DMS53 (cell line): ENCODE measurements around the gene KIAA1614.
"Not testable (repeated sequence)": the region's sequence is repeated elsewhere in the genome, so short reads cannot be mapped to it uniquely, and the experiment has no call there.

Experiments used
- DNase-seq: peaks from one replicate; lab custom pipeline; 2025; lab: John Stamatoyannopoulos, UW

Gene KIAA1614

GRCh38 chr1:180945151-180945550 is 32.5 kb downstream of the KIAA1614 start:
- no peak for DNase-seq

GRCh38 chr1:180945551-180945950 is 32.9 kb downstream of the KIAA1614 start:
- no peak for DNase-seq

DNA sequence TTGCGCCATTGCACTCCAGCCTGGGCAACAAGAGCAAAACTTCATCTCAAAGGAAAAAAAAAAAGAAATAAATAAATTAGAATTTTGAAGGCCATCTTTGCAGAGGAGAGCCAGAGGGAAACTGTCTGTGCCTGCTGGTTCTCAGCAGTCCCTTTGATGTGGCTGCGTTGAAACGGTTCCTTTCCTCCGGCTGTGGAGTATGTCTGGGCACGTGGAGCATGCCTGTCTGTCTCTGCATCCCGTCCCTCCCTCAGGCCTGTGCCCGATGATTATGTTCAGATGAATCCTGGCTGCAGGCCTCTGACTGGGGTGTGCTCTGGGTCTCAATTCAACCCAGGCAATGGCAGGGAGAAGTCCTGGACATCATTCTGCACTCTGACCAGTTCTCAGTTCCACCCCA is 33.4 kb downstream of the KIAA1614 start:
- DNase-seq, result no peak

DNA sequence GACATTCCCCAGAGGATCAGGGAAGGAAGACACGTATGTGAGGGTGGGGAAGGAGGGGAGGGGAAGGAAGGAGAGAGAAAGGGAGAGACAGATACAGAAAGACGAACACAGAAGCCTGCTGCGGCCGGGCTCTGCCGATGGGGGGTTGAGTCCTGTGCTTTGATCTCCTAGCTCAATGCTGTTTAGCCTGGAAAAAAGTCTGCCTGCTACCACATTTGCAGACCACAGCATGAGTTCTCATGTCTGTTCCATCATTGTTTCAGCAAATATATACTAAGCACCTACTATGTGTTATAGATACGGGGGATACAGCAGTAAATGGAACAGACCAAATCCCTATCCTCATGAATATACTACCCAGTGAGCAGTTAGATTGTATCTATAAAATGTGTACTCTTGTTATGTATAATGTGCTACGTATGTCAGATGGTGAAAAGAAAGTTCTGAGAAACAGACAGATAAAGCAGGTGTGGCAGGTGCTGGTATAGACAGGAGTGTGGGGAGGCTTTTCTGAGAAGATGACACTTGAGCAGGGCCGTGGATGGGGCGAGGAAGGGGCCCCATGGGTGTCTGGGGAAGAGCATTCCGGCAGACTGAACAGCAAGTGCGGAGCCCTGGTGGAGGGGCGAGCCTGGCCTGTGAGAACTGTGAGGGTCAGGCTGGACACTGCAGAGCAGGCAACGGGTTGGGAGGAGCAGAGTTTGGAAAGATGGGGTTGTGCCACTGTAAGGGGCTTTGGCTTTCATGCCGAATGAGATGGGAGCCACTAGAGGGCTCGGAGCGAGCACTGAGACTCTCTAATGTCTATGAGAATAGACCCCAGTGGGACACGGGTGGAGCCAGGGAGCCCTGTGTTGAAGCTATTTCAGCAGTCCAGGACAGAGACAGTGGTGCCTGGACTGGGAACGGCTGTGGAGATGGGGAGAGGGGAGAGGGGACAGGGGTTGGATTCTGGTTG is 34.1 kb downstream of the KIAA1614 start:
- DNase-seq, result no peak

GRCh38 chr1:180947499-180947885 is 34.8 kb downstream of the KIAA1614 start:
- no peak for DNase-seq

- no peak for DNase-seq
These were observed 35.4 kb downstream of the KIAA1614 start for GRCh38 chr1:180947901-180948640.

- DNase-seq, result no peak
These were observed 36.2 kb downstream of the KIAA1614 start for GRCh38 chr1:180948641-180949615.

DNA sequence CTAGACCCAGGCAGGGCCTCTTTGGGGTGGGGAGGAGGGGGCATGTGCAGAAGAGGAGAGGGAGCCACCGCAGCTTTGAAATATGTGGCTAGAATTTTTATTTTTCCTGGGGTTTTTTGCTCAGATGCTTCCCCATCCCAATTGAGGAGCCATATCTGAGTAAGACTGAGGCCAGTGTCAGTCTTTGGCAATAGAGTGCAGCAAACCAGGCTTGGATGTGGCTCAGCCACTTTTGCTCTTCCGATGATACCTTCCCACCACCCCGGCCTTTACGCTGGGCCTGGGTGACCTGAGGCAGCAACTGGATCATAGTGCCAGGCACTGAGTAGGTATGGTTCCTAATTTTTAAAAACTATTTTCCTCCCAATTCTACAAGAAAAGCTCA is 36.9 kb downstream of the KIAA1614 start:
- DNase-seq, result no peak

- no peak for DNase-seq
These were observed 37.6 kb downstream of the KIAA1614 start for GRCh38 chr1:180950321-180950720.

- DNase-seq, result no peak
These were observed 38.6 kb downstream of the KIAA1614 start for GRCh38 chr1:180951186-180951745.

- DNase-seq, result no peak
These were observed 39.3 kb downstream of the KIAA1614 start for GRCh38 chr1:180951836-180952656.

DNA sequence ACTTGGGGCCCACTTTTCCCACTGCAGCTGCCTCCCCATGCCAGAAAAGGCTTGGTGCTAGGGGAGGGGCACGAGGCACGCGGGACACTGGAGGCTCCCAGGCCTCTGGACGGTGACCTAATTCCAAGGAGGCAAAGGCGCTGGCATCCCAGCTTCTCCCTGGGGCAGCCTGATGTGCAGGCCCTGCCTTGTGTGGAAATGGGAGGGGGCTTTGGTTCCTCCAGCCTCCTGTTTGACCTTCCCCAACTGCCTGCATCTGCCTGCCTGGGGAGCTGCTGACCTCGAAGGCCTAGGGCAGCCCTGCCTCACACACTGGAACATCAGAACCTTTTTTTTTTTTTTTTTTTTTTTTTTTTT is 39.9 kb downstream of the KIAA1614 start:
- no peak for DNase-seq

- DNase-seq, result peak; percentile 77
These were observed 40.8 kb downstream of the KIAA1614 start for GRCh38 chr1:180953291-180954004.

GRCh38 chr1:180954005-180954800 is 41.5 kb downstream of the KIAA1614 start:
- peak; percentile 87 for DNase-seq

GRCh38 chr1:180954801-180955165 is 42.1 kb downstream of the KIAA1614 start:
- no peak for DNase-seq

GRCh38 chr1:180956028-180956640 is 43.4 kb downstream of the KIAA1614 start:
- DNase-seq, result no peak

- not testable (repeated sequence) for DNase-seq
These were observed 46.9 kb downstream of the KIAA1614 start for GRCh38 chr1:180959620-180960019.

DNA sequence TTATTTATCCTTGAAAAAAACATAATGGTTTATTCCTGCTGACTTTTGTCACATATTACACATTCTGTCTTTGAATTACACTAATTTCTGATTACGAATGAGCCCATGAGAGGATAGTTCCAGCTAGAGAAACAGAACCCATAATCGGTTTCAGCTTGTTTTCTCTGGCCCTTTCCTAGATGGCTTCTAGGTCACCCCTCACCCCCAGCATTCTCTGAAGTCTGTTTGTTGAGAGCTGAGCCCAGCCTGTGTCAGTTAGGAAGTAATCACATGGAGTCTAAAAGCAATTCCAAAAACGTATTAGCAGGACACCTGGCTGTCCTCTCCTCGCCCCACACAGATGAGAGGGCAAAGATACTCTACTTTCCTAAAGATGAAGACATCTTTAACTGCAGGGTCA is 48.9 kb downstream of the KIAA1614 start:
- DNase-seq, result no peak

- DNase-seq, result no peak
These were observed 49.5 kb downstream of the KIAA1614 start for GRCh38 chr1:180962178-180962577.
